Erythroblast (primary cell): ENCODE measurements around the gene GNB5.

Experiments used
- GATA1 ChIP-seq: IDR thresholded peaks from 2 replicates; pipeline ENCODE4 v1.6.1; 2011; ENCODE audit warnings: low read depth, mild to moderate bottlenecking, control low read depth, low read length, moderate library complexity
- POLR2A ChIP-seq: IDR thresholded peaks from 2 replicates; pipeline ENCODE4 v1.6.1; 2011; ENCODE audit warnings: mild to moderate bottlenecking, low read length

- no peak for TF ChIP-seq POLR2A
- no peak for TF ChIP-seq GATA1
Observed at GRCh38 chr15:52200831-52201365, 9.7 kb upstream of the GNB5 start.
